ENCODE data around the gene PSMD11. TPM values are rescaled to one million over a fixed set of nuclear protein-coding genes. Genes with fewer than 3 reads are reported as not detected.

PSMD11 gene
- total and polyA plus RNA-seq, 10 donors: 28.0 to 84.8 (median 47.3) TPM

DNA sequence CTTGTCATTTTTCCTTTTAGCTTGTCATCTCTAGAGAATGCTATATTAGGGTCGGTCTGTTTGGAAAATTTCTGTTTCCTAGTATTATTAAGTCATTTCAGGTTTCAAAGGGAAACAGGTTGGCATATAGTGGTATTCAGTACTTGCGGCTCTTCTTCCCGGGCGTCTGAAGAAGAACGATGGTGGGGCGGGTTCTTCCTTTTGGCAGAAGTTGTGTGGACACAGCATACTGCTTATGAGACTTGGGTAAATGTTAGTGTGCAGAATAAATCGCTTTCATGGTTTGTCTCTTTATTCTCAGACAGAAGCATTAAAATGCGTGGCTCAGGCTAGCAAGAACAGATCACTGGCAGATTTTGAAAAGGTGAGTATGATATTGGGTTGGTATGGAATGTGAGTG, 32.9 kb downstream of the PSMD11 start:
- WGBS, 5 donors: 94 to 98% (median 96%) methylated on average over 8 of the region's 8 CpGs
- intact Hi-C loops (cut with DNase I; ENCODE audit: low total_unique reads): no loop called here
- H3K4me1 ChIP-seq: no peaks in the 10 kb centered on the region
- no peak for DNase-seq
- H3K9me3 ChIP-seq: no peaks in the 10 kb centered on the region
- H3K27ac ChIP-seq: no peak overlapping the region
- no peak overlapping the region for H3K4me3 ChIP-seq
- H3K27me3 ChIP-seq (replicated peaks in 1 of 7): no peaks in the 10 kb centered on the region
- TF ChIP-seq POLR2AphosphoS5 (IDR thresholded peaks at IDR 0.05) (no peak), POLR2A (IDR thresholded peaks at IDR 0.05) (no peak), CTCF (IDR thresholded peaks at IDR 0.05 in 8 of 11, conservative IDR thresholded peaks at IDR 0.05 in 3 of 11) (no peak)
- peaks cover 9 to 100% (median 96%) of the 10 kb centered on the region in 6 donors for H3K36me3 ChIP-seq

GRCh38 chr17:32479074-32479617, 34.8 kb downstream of the PSMD11 start:
- TF ChIP-seq POLR2A (IDR thresholded peaks at IDR 0.05) (no peak), POLR2AphosphoS5 (IDR thresholded peaks at IDR 0.05) (no peak), CTCF (IDR thresholded peaks at IDR 0.05 in 8 of 11, conservative IDR thresholded peaks at IDR 0.05 in 3 of 11) (no peak)
- H3K27ac ChIP-seq: no peak overlapping the region
- H3K27me3 ChIP-seq (replicated peaks in 1 of 7): no peaks in the 10 kb centered on the region
- H3K4me1 ChIP-seq: peaks cover 0 to 13% (median 8%) of the 10 kb centered on the region in 6 donors
- intact Hi-C loops (cut with DNase I; ENCODE audit: low total_unique reads): no loop called here
- H3K36me3 ChIP-seq: peaks cover 9 to 94% (median 86%) of the 10 kb centered on the region in 6 donors
- 89 to 98% (median 94%) methylated on average over 5 of the region's 5 CpGs for WGBS, 5 donors
- DNase-seq: no peak
- H3K4me3 ChIP-seq: no peak overlapping the region
- no peaks in the 10 kb centered on the region for H3K9me3 ChIP-seq

GRCh38 chr17:32481193-32481592, 36.9 kb downstream of the PSMD11 start:
- TF ChIP-seq POLR2AphosphoS5 (IDR thresholded peaks at IDR 0.05) (peak in 2 of 3 donors; percentile 13 to 46), POLR2A (IDR thresholded peaks at IDR 0.05) (no peak)
- 86 to 93% (median 90%) methylated on average over 8 of the region's 8 CpGs for WGBS, 5 donors
- intact Hi-C loops (cut with DNase I; ENCODE audit: low total_unique reads): loop anchor here (5.0 kb wide), 1 partner anchor 131 kb away; no protein-coding TSS in a partner anchor
- Histone ChIP-seq H3K4me1 (peaks cover 0 to 34% (median 20%) of the 10 kb centered on the region in 6 donors), H3K27me3 (replicated peaks in 1 of 7) (no peaks in the 10 kb centered on the region), H3K4me3 (no peak overlapping the region), H3K27ac (no peak overlapping the region), H3K9me3 (no peaks in the 10 kb centered on the region), H3K36me3 (peaks cover 6 to 74% (median 65%) of the 10 kb centered on the region in 6 donors)
- no peak for DNase-seq

- Histone ChIP-seq H3K4me3 (no peak overlapping the region), H3K9me3 (no peaks in the 10 kb centered on the region), H3K36me3 (peaks cover 0 to 59% (median 50%) of the 10 kb centered on the region in 6 donors), H3K27me3 (replicated peaks in 1 of 7) (no peaks in the 10 kb centered on the region), H3K27ac (peak overlapping the region in 7 of 8 donors; percentile 55 to 88 (median 69)), H3K4me1 (peaks cover 4 to 40% (median 25%) of the 10 kb centered on the region in 6 donors)
- TF ChIP-seq POLR2A (IDR thresholded peaks at IDR 0.05) (no peak), POLR2AphosphoS5 (IDR thresholded peaks at IDR 0.05) (no peak), CTCF (IDR thresholded peaks at IDR 0.05 in 8 of 11, conservative IDR thresholded peaks at IDR 0.05 in 3 of 11) (no peak)
- 79 to 83% (median 80%) methylated on average over 11 of the region's 11 CpGs for WGBS, 5 donors
- intact Hi-C loops (cut with DNase I; ENCODE audit: low total_unique reads): loop anchor here (5.0 kb wide), 1 partner anchor 130 kb away; no protein-coding TSS in a partner anchor
- peak; percentile 57 for DNase-seq
These were observed 38.4 kb downstream of the PSMD11 start for GRCh38 chr17:32482568-32483320.

Measured in spleen (tissue), 11 donors.